ENCODE measurements around the gene ENAM. TPM values are rescaled to one million over a fixed set of nuclear protein-coding genes. Genes with fewer than 3 reads are reported as not detected.

ENAM gene
- total and polyA plus RNA-seq, 2 experiments from 2014 or later = not detected

- Mint-ChIP-seq H3K27me3 (ENCODE audit: insufficient read depth, low read depth, poor library complexity) (peaks cover 1% of the 10 kb centered on the region), H3K4me1 (no peaks in the 10 kb centered on the region)
These were observed 36.5 kb upstream of the ENAM start, which contains the start of gene AMBN for GRCh38 chr4:70591955-70592582. Gene AMBN, plus strand, starts transcription at chr4:70592256. Its CDS starts 103 bp downstream, at chr4:70592359.

More at GRCh38 chr4:70591955-70592582, 36.5 kb upstream of the ENAM start, which contains the start of gene AMBN:
- ATAC-seq = no peak
- H3K9me2 ChIP-seq (ENCODE audit: insufficient read depth) = no peaks in the 10 kb centered on the region
- Mint-ChIP-seq H3K27ac (no peak within 1 kb of the TSS), H3K9me3 (no peaks in the 10 kb centered on the region), H3K4me3 (no peak within 1 kb of the TSS), H3K36me3 (ENCODE audit: low read depth) (no peaks in the 10 kb centered on the region)
- H2AFZ ChIP-seq = peak within 1 kb of the TSS; percentile 61
- H4K20me1 ChIP-seq (replicated peaks; ENCODE audit: insufficient read depth) = no peaks in the 10 kb centered on the region
- H3K79me2 ChIP-seq (replicated peaks; ENCODE audit: insufficient read depth) = no peaks in the 10 kb centered on the region
- no peak within 1 kb of the TSS for H3K4me2 ChIP-seq
- H3F3A ChIP-seq (replicated peaks; ENCODE audit: low read depth) = no peaks in the 10 kb centered on the region
- no peak for DNase-seq (ENCODE audit: low spot score)
- TF ChIP-seq NANOG (IDR thresholded peaks at IDR 0.05; ENCODE audit: borderline replicate concordance) = no peak
- TF ChIP-seq ETS1 (IDR thresholded peaks at IDR 0.05) = no peak
- no peak for TF ChIP-seq POLR2AphosphoS5 (IDR thresholded peaks at IDR 0.05; ENCODE audit: low read depth)
- no peak for TF ChIP-seq JUNB (IDR thresholded peaks at IDR 0.05; ENCODE audit: unreplicated experiment)
- TF ChIP-seq ZNF462 (CRISPR knock-in tag; IDR thresholded peaks at IDR 0.05) = no peak
- TF ChIP-seq STAT1 (IDR thresholded peaks at IDR 0.05; ENCODE audit: unreplicated experiment) = no peak
- TF ChIP-seq EZH2 (IDR thresholded peaks at IDR 0.05; ENCODE audit: low read depth, unreplicated experiment) = no peak
- TF ChIP-seq CREB1 (CRISPR knock-in tag; IDR thresholded peaks at IDR 0.05; ENCODE audit: low read depth) = no peak
- no peak for TF ChIP-seq ZNF114 (CRISPR knock-in tag; IDR thresholded peaks at IDR 0.05)
- TF ChIP-seq ZNF331 (CRISPR knock-in tag; IDR thresholded peaks at IDR 0.05; ENCODE audit: low read depth) = no peak
- TF ChIP-seq EZH2phosphoT487 (IDR thresholded peaks at IDR 0.05; ENCODE audit: unreplicated experiment) = no peak
- TF ChIP-seq CTCF (conservative IDR thresholded peaks at IDR 0.05; ENCODE audit: low read depth in 2 of 2) = no peak
- TF ChIP-seq REST (IDR thresholded peaks at IDR 0.05; ENCODE audit: unreplicated experiment) = no peak
- H3K4me3 ChIP-seq = no peak within 1 kb of the TSS
- H3K36me3 ChIP-seq (ENCODE audit: insufficient read depth) = no peaks in the 10 kb centered on the region
- H3K4me1 ChIP-seq (ENCODE audit: insufficient read depth) = no peaks in the 10 kb centered on the region
- no peaks in the 10 kb centered on the region for H3K27me3 ChIP-seq (ENCODE audit: insufficient read depth)
- H3K27ac ChIP-seq (ENCODE audit: low read depth) = no peak within 1 kb of the TSS
